ENCODE results near the gene ARF3. TPM values are rescaled to one million over a fixed set of nuclear protein-coding genes. Genes with fewer than 3 reads are reported as not detected.
A peak's percentile ranks its signal among the peaks of the same experiment; 100 is the strongest.

The ARF3 gene
- total RNA-seq, 2 experiments from 2014 or later = 88.0 to 96.5 TPM

DNA sequence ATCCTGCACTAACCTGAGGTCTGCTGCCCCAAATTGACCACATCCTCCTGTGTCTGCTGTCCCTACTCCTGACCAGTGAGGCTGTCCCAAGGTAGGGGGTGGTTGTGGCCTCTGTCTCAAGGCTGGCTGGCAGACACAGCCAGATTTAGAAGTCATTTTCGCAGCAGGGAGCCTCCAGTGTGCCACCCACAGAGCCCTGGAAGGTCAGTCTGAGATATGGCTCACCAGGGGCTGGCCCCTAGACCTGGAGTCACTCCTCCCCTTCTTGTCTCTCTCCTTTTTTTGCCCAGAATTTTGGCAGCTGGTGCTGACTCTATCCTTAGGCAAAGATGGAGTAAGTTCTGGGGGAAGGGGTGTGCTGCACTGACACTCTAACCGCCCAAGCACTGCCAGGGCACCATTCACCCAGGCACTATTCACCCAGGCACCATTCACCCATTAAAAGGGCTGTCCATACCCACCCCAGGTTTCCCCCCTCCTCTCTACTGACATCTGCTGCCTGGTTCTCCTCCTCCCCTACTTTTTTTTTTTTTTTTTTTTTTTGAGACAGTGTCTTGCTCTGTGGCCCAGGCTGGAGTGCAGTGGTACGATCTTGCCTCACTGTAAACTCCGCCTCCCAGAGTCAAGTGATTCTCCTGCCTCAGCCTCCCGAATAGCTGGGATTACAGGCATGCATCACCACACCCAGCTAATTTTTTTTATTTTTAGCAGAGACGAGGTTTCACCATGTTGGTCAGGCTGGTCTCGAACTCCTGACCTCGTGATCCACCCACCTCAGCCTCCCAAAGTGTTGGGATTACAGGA, 34.2 kb upstream of the ARF3 start:
- Mint-ChIP-seq H3K4me3 (no peak overlapping the region), H3K4me1 (peaks cover 13% of the 10 kb centered on the region), H3K9me3 (no peaks in the 10 kb centered on the region), H3K36me3 (no peaks in the 10 kb centered on the region), H3K27ac (no peak overlapping the region), H3K27me3 (peaks cover 68% of the 10 kb centered on the region)
- DNase-seq (no peak), ATAC-seq (ENCODE audit: low read depth) (no peak)
- POLR2A ChIA-PET = interaction anchor here (0.7 kb wide), 1 partner anchor 22 kb away, joined by 8 read pairs; no protein-coding TSS in a partner anchor

DNA sequence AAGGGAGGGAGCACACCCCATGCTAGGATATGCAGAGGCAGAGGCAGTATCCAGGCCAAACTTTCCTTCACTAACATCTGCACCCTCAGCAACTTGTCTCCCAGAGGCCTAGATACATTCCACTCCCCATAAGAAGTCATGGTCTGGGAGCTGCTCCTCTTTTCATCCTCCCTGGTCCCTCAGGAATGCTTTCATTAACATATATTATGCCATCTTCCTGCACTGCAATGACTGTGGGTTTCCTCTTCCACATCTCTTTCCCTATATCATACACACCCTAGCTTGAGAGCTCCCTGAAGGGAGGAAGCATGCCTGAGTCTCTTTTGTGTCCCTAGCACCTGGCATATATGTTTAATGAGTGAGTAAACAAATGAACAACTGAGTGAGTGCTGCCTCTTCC, 33.3 kb upstream of the ARF3 start:
- DNase-seq (no peak), ATAC-seq (ENCODE audit: low read depth) (no peak)
- POLR2A ChIA-PET = no interaction called here
- Mint-ChIP-seq H3K27me3 (peaks cover 67% of the 10 kb centered on the region), H3K4me1 (peaks cover 12% of the 10 kb centered on the region), H3K36me3 (no peaks in the 10 kb centered on the region), H3K9me3 (no peaks in the 10 kb centered on the region), H3K27ac (no peak overlapping the region), H3K4me3 (no peak overlapping the region)

DNA sequence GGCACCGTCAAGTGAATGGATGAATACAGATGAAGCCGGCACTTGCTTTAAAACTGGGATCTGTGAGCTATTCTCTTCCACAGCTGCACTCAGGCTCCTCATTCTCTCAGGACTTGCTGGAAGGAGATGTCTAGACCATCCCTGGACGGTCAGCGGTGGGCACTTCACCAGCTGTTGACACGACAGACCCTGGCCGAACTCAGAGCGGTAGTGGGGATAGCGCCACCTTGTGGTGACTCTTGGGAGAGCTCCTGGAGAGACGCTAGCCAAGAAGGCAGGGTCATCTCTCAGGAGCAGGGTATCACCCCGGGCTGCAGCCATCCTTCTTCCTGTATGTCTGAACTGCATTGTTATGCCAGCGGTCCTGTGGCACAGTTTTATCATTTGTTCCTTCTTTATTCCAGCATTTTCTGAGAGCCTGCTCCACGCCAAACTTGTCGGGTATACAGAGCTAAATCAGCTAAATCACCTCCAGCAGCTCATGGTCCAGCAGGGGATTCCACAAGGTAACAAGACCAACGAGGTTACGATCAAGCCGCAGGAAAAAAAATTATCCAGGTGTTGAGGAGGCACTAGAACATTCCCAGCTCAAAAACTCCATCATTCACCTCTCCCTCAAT, 30.9 kb upstream of the ARF3 start:
- POLR2A ChIA-PET = interaction anchor here (0.8 to 1.4 kb wide), 6 partner anchors 9 to 350 kb away, joined by 3 to 8 read pairs (median 4); partner anchors contain the start of genes ARF3 and WNT1
- H3K9me3 Mint-ChIP-seq = no peaks in the 10 kb centered on the region
- peaks cover 14% of the 10 kb centered on the region for H3K4me1 Mint-ChIP-seq
- peaks cover 68% of the 10 kb centered on the region for H3K27me3 Mint-ChIP-seq
- peak; percentile 70 for ATAC-seq (ENCODE audit: low read depth)
- H3K4me3 Mint-ChIP-seq = no peak overlapping the region
- H3K36me3 Mint-ChIP-seq = no peaks in the 10 kb centered on the region
- peak; percentile 82 for DNase-seq
- H3K27ac Mint-ChIP-seq = no peak overlapping the region

DNA sequence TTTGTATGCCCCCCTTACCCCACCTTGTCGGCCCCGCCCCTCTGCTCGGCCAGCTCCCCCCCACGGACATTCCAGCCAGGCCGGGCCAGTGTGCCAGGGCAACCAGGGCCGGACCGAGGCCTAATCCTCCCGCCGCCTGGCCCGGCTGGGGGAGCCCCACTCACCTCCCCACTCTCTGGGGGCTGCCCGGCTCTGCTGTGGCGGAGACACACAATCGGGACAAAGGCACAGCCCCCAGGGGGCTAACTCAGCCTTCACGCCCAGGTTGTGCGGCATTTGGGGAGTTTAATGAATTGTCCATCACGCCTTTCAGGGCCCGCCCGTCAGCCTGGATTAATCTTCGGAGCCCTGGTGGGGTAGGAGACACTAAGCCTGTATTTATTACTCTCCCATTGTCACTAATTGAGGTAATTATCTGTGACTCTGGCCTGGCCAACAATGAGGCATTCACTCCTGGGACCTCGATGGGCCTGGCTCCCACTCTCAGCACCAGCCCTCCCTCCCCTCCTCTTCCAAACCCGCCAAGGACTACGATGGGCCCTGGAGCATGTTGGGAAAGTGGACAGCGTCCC, 29.5 kb upstream of the ARF3 start:
- peaks cover 24% of the 10 kb centered on the region for H3K4me1 Mint-ChIP-seq
- DNase-seq = no peak
- H3K27ac Mint-ChIP-seq = no peak overlapping the region
- no peak overlapping the region for H3K4me3 Mint-ChIP-seq
- ATAC-seq (ENCODE audit: low read depth) = no peak
- POLR2A ChIA-PET = no interaction called here
- peaks cover 75% of the 10 kb centered on the region for H3K27me3 Mint-ChIP-seq
- no peaks in the 10 kb centered on the region for H3K9me3 Mint-ChIP-seq
- H3K36me3 Mint-ChIP-seq = no peaks in the 10 kb centered on the region

DNA sequence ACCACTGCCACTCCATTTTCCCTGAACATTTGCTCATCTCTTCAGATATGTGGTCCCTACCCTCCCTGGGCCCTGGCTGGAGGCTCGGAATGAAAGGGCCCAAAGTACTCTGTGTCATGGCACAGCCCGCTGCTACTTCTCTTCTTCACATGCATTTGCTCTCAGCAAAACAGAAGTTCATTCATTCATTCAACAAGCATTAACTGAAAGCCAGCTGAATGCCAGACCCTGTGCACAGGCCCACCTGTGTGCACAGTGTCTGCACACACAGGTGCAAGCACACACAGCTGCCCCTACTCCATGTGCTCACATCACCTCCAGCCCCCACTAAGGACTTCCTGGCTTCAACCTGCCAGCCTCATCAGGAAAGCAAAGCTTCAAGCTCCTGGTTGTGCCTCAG, 28.6 kb upstream of the ARF3 start:
- Mint-ChIP-seq H3K27ac (no peak overlapping the region), H3K27me3 (peaks cover 78% of the 10 kb centered on the region), H3K4me3 (no peak overlapping the region), H3K36me3 (no peaks in the 10 kb centered on the region), H3K9me3 (no peaks in the 10 kb centered on the region), H3K4me1 (peaks cover 32% of the 10 kb centered on the region)
- ATAC-seq (ENCODE audit: low read depth) (no peak), DNase-seq (no peak)
- POLR2A ChIA-PET = no interaction called here

DNA sequence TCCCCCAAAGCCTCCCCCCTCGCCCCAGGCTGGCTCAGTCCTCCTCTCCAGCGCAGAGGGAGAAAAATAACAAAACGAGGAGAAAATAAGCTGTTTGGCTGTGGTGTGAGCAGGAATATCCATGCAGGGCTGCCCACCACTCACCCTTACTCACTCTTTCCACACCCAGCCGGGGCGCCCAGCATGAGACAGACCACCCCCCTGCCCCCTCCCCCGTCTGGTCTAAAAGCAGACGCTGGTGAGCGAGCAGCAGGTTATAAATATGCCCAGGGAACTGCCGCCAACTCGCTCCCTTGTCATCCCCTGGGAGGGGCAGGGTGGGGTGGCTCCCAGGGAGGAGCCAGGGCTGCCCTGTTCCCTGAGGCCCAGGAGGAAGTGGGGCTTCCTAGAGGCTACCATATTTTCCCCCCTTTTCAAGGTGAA, 28.2 kb upstream of the ARF3 start:
- H3K27me3 Mint-ChIP-seq = peaks cover 82% of the 10 kb centered on the region
- no peaks in the 10 kb centered on the region for H3K9me3 Mint-ChIP-seq
- POLR2A ChIA-PET = no interaction called here

DNA sequence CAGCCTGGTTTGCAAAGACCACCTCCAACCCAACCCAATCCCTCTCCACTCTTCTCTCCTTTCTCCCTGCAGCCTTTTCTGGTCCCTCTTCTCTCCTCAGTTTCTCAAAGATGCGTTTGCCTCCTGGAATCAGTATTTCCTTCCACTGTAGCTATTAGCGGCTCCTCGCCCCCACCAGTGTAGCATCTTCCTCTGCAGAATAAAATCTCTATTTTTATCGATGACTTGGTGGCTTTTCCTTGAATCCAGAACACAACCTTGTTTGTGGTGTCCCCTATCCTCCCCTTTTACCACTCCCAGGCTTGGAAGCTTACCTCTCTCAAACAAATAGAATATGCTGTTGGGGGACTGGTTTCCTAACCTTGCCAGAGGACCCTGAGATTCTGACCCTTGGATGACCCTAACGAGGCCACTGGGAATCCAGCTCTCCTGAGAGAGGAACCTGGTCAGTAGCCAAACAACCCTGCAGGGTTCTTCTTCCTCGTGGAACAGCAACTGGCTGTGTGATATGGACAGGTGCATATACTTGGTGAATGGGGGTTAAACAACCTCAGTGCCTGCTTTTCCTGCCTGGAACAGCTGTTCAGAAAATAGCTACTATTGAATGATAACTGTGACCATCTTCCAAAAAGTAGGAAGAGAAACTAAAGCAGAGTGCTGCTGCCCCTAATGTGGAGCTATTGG, 25.3 kb upstream of the ARF3 start:
- no peaks in the 10 kb centered on the region for H3K9me3 Mint-ChIP-seq
- H3K36me3 Mint-ChIP-seq = no peaks in the 10 kb centered on the region
- peaks cover 70% of the 10 kb centered on the region for H3K27me3 Mint-ChIP-seq
- H3K4me3 Mint-ChIP-seq = no peak overlapping the region
- peaks cover 47% of the 10 kb centered on the region for H3K4me1 Mint-ChIP-seq
- peak overlapping the region; percentile 11 for H3K27ac Mint-ChIP-seq
- POLR2A ChIA-PET = no interaction called here
- no peak for DNase-seq
- no peak for ATAC-seq (ENCODE audit: low read depth)

More for the DNA sequence above, 28.2 kb upstream of the ARF3 start:
- Mint-ChIP-seq H3K27ac (no peak overlapping the region), H3K4me1 (peaks cover 36% of the 10 kb centered on the region), H3K36me3 (no peaks in the 10 kb centered on the region), H3K4me3 (no peak overlapping the region)
- ATAC-seq (ENCODE audit: low read depth) (no peak), DNase-seq (no peak)

DNA sequence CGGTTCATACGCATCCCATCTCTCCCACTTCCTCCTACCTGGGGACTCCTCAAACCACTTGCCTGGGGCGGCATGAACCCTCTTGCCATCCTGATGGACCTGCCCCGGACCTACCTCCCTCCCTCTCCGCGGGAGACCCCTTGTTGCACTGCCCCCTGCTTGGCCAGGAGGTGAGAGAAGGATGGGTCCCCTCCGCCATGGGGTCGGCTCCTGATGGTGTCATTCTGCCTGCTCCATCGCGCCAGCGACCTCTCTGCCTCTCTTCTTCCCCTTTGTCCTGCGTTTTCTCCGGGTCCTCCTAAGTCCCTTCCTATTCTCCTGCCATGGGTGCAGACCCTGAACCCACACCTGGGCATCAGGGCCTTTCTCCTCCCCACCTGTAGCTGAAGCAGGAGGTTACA, 24.5 kb upstream of the ARF3 start:
- peaks cover 51% of the 10 kb centered on the region for H3K4me1 Mint-ChIP-seq
- no peak for ATAC-seq (ENCODE audit: low read depth)
- H3K9me3 Mint-ChIP-seq = no peaks in the 10 kb centered on the region
- peak overlapping the region; percentile 80 for H3K4me3 Mint-ChIP-seq
- peaks cover 72% of the 10 kb centered on the region for H3K27me3 Mint-ChIP-seq
- peak overlapping the region; percentile 83 for H3K27ac Mint-ChIP-seq
- H3K36me3 Mint-ChIP-seq = no peaks in the 10 kb centered on the region
- POLR2A ChIA-PET = interaction anchor here (1.3 to 3.1 kb wide), 2 partner anchors 16 to 57 kb away, joined by 3 to 12 read pairs; partner anchors contain the start of gene FKBP11
- DNase-seq = no peak

DNA sequence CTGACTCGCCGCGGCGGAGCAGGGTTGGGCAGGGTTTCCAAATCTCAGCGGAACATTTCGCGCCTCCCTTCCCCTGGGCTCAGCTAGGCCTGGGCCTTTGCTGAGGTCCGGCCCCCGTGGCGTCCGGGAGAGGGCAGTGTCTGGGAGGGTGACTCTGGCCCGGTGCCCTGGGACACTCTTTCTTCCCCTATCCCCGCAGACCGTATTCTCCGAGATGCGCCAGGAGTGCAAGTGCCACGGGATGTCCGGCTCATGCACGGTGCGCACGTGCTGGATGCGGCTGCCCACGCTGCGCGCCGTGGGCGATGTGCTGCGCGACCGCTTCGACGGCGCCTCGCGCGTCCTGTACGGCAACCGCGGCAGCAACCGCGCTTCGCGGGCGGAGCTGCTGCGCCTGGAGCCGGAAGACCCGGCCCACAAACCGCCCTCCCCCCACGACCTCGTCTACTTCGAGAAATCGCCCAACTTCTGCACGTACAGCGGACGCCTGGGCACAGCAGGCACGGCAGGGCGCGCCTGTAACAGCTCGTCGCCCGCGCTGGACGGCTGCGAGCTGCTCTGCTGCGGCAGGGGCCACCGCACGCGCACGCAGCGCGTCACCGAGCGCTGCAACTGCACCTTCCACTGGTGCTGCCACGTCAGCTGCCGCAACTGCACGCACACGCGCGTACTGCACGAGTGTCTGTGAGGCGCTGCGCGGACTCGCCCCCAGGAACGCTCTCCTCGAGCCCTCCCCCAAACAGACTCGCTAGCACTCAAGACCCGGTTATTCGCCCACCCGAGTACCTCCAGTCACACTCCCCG, 23.9 kb upstream of the ARF3 start:
- H3K4me3 Mint-ChIP-seq = peak overlapping the region; percentile 80
- peaks cover 51% of the 10 kb centered on the region for H3K4me1 Mint-ChIP-seq
- no peaks in the 10 kb centered on the region for H3K36me3 Mint-ChIP-seq
- DNase-seq (peak; percentile 74), ATAC-seq (ENCODE audit: low read depth) (peak; percentile 34)
- H3K27me3 Mint-ChIP-seq = peaks cover 75% of the 10 kb centered on the region
- H3K9me3 Mint-ChIP-seq = no peaks in the 10 kb centered on the region
- peak overlapping the region; percentile 83 for H3K27ac Mint-ChIP-seq
- POLR2A ChIA-PET = interaction anchor here (1.3 to 3.1 kb wide), 6 partner anchors 12 to 149 kb away, joined by 3 to 12 read pairs (median 4); partner anchors contain the start of gene FKBP11

DNA sequence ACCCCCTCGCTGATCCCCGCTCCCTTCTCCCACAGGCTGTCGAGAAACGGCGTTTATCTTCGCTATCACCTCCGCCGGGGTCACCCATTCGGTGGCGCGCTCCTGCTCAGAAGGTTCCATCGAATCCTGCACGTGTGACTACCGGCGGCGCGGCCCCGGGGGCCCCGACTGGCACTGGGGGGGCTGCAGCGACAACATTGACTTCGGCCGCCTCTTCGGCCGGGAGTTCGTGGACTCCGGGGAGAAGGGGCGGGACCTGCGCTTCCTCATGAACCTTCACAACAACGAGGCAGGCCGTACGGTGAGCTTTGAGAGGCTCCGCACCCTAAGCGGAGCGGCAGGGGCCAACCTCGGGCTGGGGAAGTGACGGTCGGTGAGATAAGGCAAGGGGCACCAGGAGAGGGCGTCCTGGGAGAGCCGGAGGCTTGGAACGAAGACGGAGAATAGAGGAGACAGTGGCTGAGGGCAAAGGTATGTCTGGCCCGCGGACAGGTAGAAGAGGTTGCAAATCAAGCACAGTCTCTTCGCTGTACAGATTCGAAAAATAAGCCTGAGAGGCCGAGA, 23.2 kb upstream of the ARF3 start:
- POLR2A ChIA-PET = interaction anchor here (1.1 to 3.8 kb wide), 12 partner anchors 8 to 150 kb away, joined by 3 to 15 read pairs (median 4); partner anchors contain the start of genes ARF3, DDN and FKBP11
- peak overlapping the region; percentile 83 for H3K27ac Mint-ChIP-seq
- DNase-seq (peak; percentile 69), ATAC-seq (ENCODE audit: low read depth) (peak; percentile 21)
- H3K9me3 Mint-ChIP-seq = no peaks in the 10 kb centered on the region
- peak overlapping the region; percentile 80 for H3K4me3 Mint-ChIP-seq
- no peaks in the 10 kb centered on the region for H3K36me3 Mint-ChIP-seq
- H3K4me1 Mint-ChIP-seq = peaks cover 51% of the 10 kb centered on the region
- peaks cover 76% of the 10 kb centered on the region for H3K27me3 Mint-ChIP-seq

DNA sequence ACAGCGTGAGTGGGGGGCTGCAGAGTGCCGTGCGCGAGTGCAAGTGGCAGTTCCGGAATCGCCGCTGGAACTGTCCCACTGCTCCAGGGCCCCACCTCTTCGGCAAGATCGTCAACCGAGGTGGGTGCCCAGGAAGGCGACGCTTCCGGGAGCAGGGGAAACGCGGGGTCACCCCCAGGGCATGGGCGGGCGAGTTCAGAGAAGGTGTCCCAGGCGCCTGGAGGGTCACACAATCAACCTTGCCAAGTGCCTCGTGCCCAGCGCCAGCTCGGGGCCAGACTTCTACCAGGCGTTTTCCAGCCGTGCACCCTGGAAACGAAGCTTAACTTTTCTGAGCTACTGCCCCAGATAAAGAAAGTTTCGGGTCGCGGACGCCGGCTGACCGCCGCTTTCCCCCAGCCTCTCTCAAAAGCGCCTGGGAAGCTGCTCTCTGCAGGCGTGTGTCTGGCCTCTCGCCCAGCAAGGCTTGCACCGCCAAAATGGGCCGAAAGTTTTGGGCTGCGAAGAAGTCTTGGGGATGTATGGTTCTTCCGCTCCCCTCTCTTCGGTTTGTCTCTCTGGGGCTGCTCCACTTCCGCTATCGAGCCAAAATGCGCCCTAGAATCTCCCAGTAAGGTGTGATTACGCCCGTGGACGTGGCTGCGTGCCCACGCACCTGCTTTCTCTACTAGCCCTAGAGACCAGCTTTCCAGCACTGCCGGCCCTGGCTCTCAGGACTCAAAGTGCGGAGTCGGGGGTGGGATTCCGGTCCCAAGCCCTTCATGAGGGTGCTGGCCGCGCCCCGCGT, 22.5 kb upstream of the ARF3 start:
- no peaks in the 10 kb centered on the region for H3K36me3 Mint-ChIP-seq
- peak overlapping the region; percentile 83 for H3K27ac Mint-ChIP-seq
- ATAC-seq (ENCODE audit: low read depth) = peak; percentile 41
- DNase-seq = peak; percentile 75
- peak overlapping the region; percentile 80 for H3K4me3 Mint-ChIP-seq
- H3K9me3 Mint-ChIP-seq = no peaks in the 10 kb centered on the region
- peaks cover 76% of the 10 kb centered on the region for H3K27me3 Mint-ChIP-seq
- peaks cover 51% of the 10 kb centered on the region for H3K4me1 Mint-ChIP-seq
- POLR2A ChIA-PET = interaction anchor here (0.6 to 3.8 kb wide), 14 partner anchors 9 to 151 kb away, joined by 3 to 15 read pairs (median 5); partner anchors contain the start of genes ARF3, DDN, FKBP11 and RND1
